ENCODE measurements around the gene TNIK. TPM values are rescaled to one million over a fixed set of nuclear protein-coding genes. Genes with fewer than 3 reads are reported as not detected.

Gene TNIK
- total and polyA plus RNA-seq, 2 experiments from 2014 or later, result 14.6 to 34.3 TPM

GRCh38 chr3:171428892-171429291 is 31.3 kb downstream of the TNIK start (continued):
- no peak for TF ChIP-seq REST (IDR thresholded peaks at IDR 0.05; ENCODE audit: unreplicated experiment)
- no peak for TF ChIP-seq CREB1 (CRISPR knock-in tag; IDR thresholded peaks at IDR 0.05; ENCODE audit: low read depth)
- TF ChIP-seq ZNF462 (CRISPR knock-in tag; IDR thresholded peaks at IDR 0.05), result no peak
- TF ChIP-seq ZNF114 (CRISPR knock-in tag; IDR thresholded peaks at IDR 0.05), result no peak
- TF ChIP-seq EZH2phosphoT487 (IDR thresholded peaks at IDR 0.05; ENCODE audit: unreplicated experiment), result no peak
- no peak for TF ChIP-seq EZH2 (IDR thresholded peaks at IDR 0.05; ENCODE audit: low read depth, unreplicated experiment)
